T-helper 1 cell treated with Interleukin-12 subunit alpha and Interleukin-12 subunit beta and Interleukin-4 antibody, amounts not matched to agents 30 ng/mL and 1 ng/mL, for 36 hours (primary cell): ENCODE data around the gene SH2D1A. TPM values are rescaled to one million over a fixed set of nuclear protein-coding genes. Genes with fewer than 3 reads are reported as not detected.
"Not testable (repeated sequence)": the region's sequence is repeated elsewhere in the genome, so short reads cannot be mapped to it uniquely, and the experiment has no call there.

Source experiments
- intact Hi-C: fragments of 100-400 bp; cut with micrococcal nuclease; formaldehyde crosslinking; loops from one replicate; pipeline ENCODE4 v1.15.1; 2024
- total RNA-seq: library from RNA; stranded (reverse); gene quantifications from 2 replicates; pipeline ENCODE4 v1.2.3, GENCODE V29; 2022

SH2D1A gene
- 45.3 and 45.7 TPM in 2 replicates for total RNA-seq

DNA sequence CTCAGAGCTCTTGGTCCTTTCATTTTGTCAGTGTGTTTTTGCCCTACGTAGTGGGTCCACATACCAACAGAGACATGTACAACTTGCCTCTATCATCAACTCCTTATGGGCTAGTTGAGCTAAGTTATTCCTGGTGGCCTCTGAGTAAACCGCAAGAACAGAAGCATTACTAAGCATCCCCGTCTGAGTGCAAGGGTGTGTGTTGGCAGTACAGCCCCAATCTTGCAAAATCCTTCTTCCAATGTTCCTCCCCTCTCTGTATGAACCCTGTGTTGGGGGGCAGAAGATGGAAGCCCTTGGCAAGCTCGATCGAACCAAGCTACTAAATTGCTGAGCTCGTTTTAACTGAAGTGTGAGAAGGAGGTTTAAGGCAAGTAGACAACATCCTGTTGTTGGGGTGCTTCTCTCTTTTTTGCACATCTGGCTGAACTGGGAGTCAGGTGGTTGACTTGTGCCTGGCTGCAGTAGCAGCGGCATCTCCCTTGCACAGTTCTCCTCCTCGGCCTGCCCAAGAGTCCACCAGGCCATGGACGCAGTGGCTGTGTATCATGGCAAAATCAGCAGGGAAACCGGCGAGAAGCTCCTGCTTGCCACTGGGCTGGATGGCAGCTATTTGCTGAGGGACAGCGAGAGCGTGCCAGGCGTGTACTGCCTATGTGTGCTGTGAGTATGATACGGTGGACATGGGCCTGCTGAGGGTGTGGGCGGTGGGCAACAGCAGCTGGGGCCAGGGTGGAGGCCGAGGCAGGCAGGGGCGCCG is at the start of gene SH2D1A:
TSS of gene SH2D1A (plus strand) at position 447 of the 760 bp plus-strand sequence. CDS start at position 527, 80 bp downstream.
- intact Hi-C loops = loop anchor here (1.0 to 5.0 kb wide), 6 partner anchors 13 to 391 kb away; no protein-coding TSS in a partner anchor

DNA sequence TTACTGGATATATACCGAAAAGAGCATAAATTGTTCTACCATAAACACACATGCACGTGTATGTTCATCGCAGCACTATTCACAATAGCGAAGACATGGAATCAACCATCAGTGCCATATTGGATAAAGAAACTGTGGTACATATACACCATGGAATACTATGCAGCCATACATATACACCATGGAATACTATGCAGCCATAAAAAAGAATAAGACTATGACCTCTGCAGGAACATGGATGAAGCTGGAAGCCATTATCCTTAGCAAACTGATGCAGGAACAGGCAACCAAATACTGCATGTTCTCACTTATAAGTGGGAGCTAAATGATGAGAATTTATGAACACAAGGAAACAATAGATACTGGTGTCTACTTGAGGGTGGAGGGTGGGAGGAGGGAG is 47.0 kb upstream of the SH2D1A start:
- intact Hi-C loops = not testable (repeated sequence)

DNA sequence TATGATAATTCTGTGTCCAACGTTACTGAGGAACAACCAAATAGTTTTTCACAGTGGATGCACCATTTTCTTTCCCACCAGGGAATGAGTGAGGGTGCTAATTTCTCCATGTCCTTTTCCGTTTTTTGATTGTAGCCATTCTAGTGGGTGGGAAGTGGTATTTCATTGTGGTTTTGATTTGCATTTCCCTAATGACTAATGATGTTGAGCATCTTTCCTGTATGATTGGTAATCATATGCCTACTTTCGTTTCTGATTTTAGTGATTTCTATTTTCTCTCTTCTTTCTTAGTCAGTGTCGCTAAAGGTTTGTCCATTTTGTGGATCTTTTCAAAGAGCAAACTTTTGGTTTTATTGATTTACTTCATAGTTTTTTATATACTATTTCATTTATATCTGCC is 46.0 kb upstream of the SH2D1A start:
- intact Hi-C loops = loop anchor here (2.0 to 5.0 kb wide), 2 partner anchors 47 to 60 kb away; partner anchors contain the start of gene SH2D1A

DNA sequence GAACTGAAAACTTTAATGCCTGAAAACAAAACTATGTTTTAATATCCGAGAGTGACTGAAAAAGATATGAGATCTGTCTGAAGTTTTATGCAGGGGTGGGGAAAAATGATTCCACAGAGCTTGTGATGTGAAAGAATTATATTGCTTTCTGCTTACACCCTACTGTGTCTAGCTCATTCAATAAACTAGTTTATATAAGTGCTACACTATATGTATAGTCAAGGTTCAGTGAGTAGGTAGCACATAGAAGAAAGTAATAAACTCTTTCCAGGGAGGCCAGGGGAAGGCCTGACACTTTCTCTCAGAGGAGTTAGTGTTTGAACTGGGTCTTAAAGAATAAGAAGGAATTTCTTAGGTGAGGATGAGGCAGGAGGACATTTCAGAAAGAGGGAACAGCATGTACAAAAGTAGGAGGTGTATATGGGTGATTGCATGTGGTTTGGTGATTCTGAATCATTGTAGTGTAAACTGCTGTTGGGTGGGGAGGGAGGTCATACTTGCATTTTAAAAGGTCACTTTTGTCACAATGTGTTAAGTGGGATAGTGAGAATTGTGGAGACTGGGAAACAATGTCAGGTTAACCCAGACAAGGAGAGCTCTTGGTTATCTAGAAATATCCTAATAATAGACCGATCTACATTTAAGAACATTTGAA is 39.0 kb upstream of the SH2D1A start:
- intact Hi-C loops = no loop called here

DNA sequence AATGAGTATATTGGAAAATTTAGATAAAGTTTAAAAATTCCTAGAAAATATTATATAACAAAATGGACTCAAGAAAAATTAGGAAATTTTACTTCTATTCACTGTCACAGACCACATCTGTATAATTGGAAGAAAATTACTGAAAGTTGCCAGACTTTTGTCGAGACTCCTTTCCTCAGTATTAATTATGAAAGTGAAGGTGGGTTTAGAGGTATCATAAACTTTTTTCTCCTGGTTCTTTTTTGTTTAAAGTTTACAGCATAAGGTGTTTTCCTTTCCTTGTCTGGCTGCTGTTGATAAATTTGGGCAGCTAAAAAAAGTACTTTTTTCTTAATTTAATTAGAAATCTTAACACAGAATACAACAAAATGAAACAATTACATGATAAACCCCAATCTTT is 20.6 kb upstream of the SH2D1A start:
- intact Hi-C loops = loop anchor here (2.0 kb wide), 1 partner anchor 17 kb away; no protein-coding TSS in a partner anchor

DNA sequence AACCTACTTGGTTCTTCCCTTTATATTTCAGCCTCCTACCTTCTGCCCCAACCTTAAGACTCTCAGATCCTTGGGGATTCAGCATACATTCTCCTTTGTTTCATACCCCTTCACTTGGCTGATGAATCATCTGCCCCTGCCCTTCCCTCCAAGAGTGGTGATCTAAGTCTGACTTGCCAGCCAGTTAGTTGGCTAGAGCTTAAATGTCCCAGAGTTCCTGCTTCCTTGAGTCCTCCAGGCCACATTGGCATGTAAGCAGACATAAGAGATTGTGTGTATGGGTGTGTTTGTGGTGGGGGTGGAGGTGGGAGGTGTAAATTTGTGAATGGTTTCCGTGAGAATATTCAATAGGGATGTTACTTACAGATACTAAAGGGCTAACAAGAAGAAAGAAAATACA is 17.6 kb upstream of the SH2D1A start:
- intact Hi-C loops = no loop called here

DNA sequence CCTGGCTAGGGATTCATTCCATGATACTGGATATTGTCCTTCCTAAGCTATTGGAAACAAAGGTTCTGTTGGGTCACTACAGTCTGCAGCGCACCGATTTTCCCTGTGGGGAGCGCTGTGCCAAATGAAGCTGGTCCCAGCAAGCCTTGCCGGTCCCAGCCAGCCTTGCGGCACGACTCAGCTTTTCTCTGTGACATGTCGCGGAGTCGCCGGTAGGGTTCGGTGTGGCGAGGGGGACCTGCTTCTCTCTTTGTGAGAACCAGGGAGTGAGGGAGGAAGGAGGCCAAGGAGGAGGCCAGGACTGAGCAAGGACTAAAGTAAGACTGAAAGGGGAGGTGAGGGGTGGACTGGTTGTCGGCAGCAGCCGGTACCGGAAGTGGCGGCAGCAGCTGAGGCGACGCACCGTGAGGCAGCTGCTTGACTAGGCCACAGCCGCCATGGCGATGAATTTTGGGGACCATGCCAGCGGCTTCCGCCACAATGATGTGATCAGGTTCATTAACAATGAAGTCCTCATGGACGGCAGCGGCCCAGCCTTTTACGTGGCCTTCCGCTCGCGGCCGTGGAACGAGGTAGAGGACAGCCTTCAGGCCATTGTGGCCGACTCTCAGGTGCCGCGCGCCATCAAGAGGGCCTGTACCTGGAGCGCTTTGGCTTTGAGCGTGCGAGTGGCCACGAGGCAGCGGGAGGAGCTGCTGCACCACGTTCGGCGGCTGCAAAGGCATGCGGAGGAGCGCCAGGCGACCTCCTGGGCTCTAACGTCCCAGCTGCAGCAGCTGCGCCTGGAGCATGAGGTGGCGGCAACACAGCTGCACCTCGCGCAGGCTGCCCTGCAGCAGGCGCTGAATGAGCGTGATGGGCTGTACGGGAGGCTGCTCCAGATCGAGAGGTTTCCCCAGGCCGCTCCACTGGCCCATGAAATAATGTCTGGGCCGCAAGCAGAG is 13.6 kb upstream of the SH2D1A start, which contains the start of gene TEX13D:
TSS of gene TEX13D (plus strand) at position 180 of the 944 bp plus-strand sequence. CDS start at position 438, 258 bp downstream.
- intact Hi-C loops = no loop called here

DNA sequence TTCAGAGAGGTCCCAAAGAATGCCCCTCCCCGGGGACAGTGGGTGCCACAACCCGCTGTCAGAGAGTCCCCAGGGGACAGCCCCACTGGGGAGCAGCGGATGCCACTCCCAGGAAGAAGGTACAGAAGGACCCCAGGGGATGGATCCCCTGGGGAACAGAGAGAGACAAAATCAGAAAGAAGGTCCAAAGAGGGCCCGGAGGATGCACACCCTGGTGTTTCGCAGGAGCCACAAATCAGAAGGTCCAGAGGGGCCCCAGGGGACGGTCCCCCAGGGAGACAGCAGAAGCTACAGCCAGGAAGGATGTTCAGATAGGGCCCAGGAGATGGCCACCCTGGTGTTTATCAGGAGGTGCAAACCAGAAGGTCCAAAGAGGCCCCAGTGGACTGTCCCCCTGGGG is 12.5 kb upstream of the SH2D1A start:
- intact Hi-C loops = no loop called here

DNA sequence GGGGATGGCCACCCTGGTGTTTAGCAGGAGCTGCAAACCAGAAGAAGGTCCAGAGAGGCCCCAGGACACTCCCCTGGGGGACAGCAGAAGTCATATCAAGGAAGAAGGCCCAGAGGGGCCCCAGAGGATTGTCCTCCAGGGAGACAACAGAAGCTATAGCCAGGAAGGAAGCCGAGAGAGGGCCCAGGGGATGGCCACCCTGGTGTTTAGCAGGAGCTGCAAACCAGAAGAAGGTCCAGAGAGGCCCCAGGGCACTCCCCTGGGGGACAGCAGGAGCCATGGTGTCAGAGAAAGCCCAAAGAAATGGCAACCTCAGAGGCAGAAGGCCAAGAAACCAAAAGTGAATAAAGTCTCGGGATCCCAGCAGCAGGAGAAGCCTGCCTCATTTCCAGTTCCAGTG is 11.8 kb upstream of the SH2D1A start:
- intact Hi-C loops = not testable (repeated sequence)

DNA sequence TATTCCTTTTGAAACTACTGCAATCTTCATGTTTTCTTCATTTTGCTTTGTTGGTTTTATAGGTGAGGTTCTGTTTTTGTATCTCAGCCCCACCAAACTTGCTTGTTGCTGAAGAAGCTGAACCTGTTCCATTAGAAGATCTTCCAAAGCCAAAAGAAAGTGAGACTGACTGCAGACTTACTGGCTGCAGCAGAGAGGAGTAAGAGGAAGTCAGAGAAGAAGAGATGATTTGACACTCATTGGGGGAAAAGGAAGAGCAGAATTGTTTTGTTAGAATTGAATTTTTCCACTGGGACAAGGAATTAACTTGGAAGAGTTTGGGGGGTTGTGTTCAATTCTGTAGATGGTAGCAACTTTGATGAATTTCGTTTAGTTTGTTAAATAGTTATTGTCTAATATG is 10.8 kb upstream of the SH2D1A start:
- intact Hi-C loops = no loop called here

DNA sequence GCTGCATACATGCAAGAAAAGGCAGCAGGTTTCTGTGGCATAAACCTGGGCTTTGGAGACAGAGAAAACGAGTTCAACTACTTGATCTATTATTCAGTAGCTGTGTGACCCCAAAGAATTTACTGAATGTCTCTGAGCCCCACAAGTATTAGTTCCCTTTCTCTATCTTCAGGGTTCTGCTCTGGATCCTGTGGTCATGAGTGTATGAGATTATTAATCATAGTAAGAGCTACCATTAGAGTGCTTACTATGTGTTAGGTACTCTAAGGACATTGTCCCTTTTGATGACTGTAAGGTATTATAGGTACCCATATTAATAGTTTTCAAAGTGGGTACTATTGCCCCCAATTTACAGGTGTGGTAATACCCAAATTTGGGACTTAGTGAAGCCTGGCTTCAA is 8.4 kb upstream of the SH2D1A start:
- intact Hi-C loops = no loop called here

DNA sequence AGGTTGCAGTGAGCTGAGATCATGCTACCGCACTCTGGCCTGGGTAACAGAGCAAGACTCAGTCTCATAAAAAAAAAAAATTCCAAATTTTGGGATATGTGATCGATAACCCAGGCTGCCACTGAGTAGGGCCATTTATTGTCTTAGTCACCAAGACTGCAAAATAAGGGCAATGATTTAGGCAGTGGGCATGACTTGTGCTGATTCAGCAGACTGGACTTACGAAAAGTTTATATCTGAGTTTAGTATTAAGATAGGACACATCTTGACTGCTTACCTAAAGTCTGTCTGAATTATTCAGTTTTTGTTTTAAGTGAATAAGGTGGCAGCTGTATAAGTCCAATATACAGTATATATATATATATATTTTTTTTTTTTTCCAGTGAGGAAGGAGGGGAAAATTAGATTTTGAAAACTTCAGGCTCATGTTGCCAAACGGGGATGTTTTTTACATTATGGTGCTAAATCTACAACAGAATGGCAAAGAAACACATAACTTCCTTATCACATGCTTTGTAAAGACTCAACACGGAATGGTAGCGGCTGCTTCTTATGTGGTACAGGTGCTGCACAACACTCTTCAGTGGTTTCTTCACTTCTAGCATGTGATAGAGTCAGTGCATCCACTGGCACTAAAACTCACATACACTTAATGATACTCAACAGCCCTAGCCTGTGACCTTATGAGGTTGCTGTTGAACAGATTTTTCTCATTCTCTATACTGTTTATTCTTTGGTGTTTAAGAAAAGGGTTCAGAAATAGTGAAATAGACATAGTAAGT is 7.4 kb upstream of the SH2D1A start:
- intact Hi-C loops = loop anchor here (1.0 kb wide), 1 partner anchor 8 kb away; no protein-coding TSS in a partner anchor

DNA sequence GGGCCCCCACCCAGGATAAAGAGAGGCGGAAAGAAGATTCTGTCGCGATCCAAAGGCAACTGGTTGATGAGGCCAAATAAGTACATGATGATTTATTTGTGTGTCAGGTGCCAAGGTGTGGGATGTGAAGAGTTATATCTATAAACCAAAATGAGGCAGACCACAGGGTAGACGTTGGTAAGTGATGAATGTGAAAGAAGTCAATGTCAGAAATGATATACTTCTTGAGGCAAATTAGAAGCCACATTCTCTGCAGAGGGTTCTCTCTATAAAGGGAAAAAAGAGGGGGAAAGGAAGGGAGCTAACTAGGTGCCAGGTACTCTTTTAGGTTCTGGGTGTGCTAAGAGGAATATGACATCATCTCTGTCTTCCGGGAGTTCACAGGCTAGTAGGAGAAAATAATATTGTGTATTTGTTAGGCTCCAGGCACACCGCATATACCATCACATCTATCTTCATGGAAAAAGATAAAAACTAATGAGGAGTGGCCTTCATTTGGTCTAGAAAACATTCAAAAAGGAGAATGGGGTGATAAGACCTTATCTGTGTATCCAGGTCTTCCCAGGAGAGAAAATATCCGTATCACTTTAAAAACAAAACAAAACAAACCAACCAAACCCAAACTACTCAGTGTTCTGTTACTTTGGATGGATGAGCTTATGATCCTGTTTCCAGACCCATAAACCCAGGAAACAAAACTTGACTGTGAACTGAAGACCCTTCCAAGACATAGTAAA is 4.8 kb upstream of the SH2D1A start:
- intact Hi-C loops = loop anchor here (2.0 to 5.0 kb wide), 4 partner anchors 17 to 479 kb away; partner anchors contain the start of gene XIAP

DNA sequence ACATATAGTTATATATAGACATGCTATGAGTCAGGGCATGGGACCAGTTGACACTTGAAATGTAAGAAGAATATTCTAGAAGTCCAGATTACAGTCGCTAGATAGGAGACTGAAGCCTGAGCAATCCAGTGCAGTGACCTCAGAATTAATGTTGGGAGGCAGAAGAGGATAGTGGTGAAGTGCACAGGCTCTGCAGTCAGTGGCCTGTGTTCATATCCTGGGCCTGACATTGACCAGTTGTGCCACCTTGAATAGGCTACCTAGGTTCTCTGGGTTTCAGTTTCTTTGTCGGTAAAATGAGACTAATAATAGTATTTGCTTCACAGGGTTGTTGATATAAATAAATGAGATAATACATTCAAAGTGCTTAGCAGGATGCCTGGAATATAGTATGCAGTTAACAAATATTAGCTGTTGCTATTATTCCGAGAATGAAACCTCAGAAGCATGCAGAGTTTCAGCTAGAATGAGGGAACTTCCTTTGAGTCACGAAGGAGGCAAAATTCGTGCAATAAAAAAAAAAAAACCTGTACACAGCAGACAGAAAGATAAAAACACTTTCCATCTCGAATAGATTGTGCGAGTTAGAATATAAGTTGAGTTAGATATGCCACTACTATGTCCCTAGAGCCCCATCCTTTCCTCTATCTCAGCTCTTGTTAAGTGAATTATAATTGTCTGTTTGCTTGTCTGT is 4.0 kb upstream of the SH2D1A start:
- intact Hi-C loops = loop anchor here (2.0 to 5.0 kb wide), 4 partner anchors 16 to 480 kb away; partner anchors contain the start of gene XIAP

DNA sequence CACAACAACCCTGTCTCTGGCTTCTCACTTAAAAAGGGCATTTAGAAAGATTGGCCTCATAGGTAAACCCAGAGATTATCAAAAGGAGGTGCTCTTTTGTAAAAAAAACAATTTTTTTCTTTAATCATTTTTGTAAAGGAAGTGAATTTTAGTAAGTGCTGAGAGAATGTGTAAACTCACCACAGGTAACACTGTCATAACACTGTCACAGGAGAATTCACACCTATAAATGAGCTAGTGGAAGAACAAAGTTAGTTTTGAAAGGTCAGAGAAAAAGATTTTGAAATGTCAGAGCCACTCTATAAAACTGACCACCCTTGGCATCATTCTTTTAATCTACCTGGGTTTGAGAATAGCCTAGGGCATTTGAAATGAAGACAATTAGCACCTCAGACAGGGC is 3.3 kb upstream of the SH2D1A start:
- intact Hi-C loops = loop anchor here (2.0 to 5.0 kb wide), 4 partner anchors 16 to 481 kb away; partner anchors contain the start of gene XIAP

DNA sequence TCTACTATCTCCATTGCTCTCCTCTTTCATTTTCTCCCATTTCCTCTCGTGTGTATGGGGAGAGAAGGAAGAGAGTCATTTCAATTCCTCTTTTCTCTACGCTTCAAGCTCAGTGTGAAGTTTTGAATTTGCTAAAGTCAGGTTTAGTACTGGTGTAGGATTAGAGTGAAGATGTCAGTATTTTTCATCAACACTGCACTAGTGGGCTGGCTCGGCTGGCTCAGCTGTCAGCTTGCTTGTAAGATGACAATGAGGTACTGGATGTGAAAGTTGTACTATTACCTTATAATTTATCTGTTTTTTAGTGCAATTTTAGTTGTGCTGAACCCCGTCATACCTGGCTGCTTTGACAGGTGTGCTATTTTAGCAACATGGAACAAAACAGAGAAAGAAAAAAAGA is 2.1 kb upstream of the SH2D1A start:
- intact Hi-C loops = loop anchor here (5.0 kb wide), 2 partner anchors 257 to 482 kb away; partner anchors contain the start of gene XIAP

DNA sequence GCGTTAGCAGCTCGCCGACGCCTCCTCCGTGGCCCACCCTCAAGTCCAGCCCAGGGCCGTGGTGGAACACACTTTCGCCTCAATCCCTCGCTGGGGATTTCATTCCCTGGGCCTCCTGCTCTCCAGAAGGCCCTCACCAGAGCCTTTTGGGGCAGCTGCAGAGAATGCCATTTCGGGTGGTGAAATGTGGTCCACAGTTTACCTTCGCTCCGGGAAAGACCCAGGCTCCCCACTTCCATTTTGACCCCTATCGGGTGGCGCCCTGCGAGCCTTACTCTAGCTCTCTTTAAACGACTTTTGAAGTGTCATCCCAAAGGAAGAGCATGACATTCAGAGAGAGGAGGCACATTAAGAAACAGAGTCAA is 496 bp downstream of the SH2D1A start:
- intact Hi-C loops = loop anchor here (1.0 to 5.0 kb wide), 8 partner anchors 8 to 390 kb away; no protein-coding TSS in a partner anchor

DNA sequence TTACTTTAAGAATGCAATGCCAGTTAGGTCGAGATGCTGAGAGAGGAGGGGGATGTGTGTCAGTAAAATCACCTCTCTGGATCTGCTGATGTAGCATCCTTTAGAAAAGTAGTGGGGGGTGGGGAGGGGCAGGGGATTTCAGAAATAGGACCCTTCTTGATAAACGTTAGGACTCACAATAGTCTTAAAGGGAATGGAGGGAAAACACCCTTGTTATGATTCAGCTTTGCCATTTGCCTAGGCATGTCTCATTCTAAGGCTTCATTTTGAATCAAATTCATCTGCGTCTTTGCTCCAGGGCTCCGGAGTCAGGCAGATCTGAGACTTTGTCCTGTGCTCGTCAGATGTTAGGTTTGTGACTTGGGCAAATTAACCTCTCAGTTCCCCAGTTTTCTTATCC is 879 bp downstream of the SH2D1A start:
- intact Hi-C loops = loop anchor here (1.0 to 5.0 kb wide), 5 partner anchors 8 to 390 kb away; no protein-coding TSS in a partner anchor

DNA sequence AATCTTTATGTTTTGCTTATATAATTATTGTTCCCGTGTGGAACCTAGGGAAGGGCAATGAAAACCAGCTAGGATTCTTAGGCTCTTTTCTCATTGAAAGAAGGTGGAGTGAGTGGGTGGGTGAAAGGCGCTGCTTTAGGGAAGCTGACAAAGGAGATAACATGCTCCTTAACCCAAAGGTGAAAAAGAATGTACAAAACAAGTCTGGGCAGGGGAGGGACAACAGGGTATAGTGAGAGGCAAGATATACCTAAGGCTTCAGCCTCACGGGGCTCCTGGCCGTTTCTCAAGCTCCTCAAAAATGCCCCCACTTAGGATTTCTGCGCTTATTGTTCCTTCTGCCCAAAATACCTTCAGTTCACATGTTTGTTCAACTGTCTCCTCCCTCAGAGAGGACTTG is 1.8 kb downstream of the SH2D1A start:
- intact Hi-C loops = loop anchor here (5.0 kb wide), 2 partner anchors 46 to 389 kb away; no protein-coding TSS in a partner anchor
